GM21619 (cell line): ENCODE results near the gene GRK2.

Experiments
- ATAC-seq: cut with Tn5 transposase; IDR thresholded peaks from one replicate; pipeline ENCODE4 v1.9.1; 2021; ENCODE audit not compliant: unreplicated experiment

Gene GRK2

DNA sequence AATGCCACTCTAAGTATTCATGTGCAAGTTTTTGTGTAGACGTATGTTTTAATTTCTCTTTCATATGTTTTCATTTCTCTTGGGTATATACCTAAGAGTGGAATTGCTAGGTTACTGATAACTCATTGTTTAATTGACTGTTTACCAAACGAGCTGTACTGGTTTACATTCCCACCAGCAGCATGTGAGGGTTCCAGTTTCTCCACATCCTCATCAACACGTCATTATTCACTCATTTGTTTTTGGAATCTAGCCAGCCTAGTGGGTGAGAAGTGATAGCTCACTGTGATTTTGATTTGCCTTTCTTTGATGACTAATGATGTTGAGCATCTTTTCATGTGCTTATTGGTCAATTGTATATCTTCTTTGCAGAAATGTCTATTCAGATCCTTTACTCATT lies 26.8 kb downstream of the GRK2 start:
- ATAC-seq: no peak

DNA sequence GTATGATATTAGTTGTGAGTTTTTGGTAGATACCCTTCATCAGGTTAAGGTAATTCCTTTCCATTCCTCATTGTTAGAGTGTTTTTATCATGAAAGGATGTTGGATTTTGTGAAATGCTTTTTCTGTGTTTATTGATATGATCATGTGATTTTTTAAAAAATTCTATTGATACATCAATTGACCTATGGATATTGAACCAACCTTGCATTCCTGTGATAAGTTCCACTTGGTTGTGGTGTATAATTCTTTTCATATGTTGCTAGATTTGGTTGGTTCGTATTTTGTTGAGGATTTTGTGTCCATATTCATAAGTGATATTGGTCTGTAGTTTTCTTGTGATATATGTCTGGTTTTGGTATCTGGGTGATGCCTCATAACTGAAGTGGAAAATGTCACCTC lies 29.6 kb downstream of the GRK2 start:
- ATAC-seq: no peak

DNA sequence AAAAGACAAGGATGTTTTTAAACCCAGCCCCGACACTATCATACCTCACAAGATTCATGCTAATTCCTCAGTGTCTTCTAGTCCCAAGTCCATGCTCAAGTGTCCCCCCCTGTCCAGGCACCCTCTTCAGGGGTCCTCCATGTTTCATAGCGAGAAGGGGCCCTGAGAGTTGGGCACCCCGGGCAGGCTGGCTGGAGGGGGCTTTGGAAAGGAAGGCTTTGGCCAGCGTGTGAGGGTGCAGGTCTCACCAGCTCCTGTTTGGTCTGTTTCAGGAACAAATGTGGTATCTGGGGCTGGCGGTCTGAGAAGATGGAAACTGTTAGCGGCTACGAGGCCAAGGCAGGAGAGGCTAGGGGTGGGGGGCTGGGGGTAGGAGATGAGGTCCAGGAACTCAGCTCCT lies 32.5 kb downstream of the GRK2 start:
- no peak for ATAC-seq

DNA sequence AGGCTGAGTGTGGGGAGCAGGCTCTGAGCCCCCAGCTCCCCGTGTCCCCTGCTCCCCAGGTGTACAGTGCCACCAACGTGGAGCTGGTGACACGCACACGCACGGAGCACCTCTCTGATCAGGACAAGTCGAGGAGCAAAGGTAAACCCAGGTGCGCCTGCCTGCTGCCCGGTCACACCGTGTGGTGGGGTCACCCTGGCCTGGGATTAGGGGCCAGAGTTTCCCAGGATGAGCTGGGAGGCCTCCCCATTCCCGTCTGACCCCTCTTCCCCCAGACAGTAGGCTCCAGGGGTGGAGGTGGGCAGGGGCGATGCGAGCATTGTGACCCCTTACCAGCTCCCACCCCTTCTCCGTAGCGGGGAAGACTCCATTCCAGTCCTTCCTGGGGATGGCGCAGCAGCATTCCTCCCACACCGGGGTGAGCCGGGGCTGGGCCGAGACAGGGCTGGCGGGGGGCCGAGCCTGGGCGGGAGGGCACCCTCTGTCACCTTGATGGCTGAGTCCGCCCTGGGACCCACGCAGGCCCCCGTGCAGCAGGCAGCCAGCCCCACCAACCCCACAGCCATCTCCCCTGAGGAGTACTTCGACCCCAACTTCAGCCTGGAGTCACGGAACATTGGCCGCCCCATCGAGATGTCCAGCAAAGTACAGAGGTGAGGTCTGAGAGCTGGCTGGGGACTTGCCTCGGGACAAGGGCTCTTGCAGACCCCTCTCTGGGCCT lies 33.4 kb downstream of the GRK2 start:
- ATAC-seq: no peak

DNA sequence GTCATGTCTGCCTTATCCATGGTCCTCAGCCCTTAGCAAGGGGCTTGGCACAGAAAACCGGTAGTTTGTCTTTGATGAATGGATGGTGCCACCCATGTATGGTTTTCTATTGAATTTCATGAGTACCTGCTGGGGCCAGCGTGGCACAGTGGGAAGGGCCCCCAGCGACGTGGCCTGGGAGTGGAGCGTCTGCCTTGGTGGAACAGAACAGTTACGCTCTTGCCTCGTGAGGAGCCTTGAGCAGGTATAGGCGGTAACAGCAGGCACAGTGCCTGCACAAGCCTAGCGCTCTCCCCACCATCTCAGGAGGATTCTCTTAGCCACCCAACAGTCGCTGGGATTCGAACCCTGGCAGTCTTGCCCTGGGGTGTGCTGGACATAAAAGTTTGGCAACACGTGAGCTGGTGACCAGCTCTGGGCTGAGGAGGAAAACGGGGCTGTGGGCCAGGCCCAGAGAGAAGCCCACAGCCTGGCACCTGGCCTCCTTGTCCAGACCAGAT lies 34.0 kb downstream of the GRK2 start:
- ATAC-seq: no peak

DNA sequence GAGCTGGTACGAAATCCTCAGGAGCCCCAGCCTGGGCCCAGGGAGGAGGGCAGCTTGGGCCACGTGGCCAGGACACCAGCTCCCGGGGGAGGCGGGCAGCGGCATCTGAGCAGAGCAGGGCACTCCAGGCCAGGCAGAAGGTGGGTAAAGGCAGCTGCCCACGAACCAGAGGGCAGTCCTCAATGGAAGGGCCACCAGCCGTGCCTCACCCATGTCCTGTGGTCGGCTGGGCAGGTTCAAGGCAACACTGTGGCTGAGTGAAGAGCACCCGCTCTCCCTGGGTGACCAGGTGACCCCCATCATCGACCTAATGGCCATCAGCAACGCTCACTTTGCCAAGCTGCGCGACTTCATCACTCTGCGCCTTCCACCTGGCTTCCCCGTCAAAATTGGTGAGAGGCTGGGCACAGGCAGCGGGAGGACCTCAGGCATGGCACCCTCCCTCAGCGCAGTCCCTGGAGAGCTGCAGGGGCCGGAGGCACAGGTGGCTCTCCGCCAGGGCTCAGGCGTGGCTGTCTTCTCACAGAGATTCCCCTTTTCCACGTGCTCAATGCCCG lies 34.6 kb downstream of the GRK2 start:
- no peak for ATAC-seq

DNA sequence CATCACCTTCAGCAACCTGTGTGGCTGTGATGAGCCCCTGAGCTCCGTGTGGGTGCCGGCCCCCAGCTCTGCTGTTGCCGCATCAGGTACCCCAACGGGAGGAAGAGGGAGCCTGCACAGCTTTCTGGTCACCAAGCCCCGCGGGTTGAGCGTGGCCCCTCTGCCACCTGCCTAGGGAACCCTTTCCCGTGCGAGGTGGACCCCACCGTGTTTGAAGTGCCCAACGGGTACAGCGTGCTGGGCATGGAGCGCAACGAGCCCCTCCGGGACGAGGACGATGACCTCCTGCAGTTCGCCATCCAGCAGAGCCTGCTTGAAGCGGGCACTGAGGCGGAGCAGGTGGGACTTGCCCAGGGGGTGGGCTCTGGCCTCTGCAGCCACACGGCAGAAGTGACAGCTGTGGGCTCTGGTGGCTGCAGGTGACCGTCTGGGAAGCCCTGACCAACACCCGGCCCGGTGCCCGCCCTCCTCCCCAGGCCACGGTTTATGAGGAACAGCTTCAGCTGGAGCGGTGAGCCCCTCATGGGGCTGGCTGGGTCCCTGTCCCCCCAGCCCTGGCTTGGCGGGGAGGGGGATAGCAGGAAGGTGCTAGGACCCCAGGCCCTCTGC lies 35.1 kb downstream of the GRK2 start:
- ATAC-seq: no peak

DNA sequence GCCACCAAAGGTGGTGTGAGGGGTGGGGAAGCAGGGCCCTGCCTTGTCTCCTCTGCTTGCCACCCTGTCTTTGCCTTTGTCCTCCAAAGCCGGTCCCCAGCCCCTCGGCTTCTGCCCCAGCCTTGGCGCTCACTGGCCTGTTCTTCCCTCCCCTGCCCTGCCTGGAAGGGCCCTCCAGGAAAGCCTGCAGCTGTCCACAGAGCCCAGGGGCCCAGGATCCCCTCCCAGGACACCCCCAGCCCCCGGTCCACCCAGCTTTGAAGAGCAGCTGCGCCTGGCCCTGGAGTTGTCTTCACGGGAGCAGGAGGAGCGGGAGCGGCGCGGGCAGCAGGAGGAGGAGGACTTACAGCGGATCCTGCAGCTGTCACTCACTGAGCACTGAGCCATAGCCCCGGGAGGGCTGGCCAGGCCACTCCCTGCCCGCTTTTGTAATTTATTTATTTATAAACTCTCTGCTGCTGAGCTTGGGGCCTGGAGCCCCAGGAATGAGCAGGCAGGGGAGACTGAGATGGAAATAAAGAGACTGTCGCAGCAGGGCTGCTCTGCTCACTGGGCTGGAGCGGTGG lies 35.8 kb downstream of the GRK2 start:
- no peak for ATAC-seq

DNA sequence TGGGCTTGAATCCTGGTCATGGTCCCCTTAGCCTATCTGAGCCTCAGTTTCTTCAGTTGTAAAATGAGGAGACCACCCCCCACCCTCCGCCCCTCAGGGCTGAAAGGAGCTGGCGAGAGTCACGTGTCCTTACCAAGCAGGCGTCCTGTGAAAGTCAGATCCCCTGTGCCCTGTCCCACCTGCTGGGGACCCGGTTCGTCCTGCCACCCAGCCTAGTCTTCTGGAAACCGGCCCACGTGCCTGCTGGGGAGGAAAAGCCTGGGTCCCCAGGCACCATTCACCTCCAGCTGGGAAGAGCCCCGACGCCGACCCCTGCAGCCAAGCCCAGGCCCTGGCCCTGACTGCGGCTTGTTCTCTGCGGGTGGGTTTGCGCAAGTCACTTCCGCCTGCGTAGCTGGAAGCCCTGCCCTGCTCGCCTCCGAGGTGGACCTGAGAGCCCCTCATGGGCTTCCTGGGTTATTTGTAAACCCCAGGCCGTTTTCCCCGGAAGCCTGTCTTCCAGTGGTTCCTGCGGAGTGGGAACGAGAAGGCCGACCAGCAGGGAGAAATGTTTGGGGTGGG lies 36.4 kb downstream of the GRK2 start:
- ATAC-seq: no peak

DNA sequence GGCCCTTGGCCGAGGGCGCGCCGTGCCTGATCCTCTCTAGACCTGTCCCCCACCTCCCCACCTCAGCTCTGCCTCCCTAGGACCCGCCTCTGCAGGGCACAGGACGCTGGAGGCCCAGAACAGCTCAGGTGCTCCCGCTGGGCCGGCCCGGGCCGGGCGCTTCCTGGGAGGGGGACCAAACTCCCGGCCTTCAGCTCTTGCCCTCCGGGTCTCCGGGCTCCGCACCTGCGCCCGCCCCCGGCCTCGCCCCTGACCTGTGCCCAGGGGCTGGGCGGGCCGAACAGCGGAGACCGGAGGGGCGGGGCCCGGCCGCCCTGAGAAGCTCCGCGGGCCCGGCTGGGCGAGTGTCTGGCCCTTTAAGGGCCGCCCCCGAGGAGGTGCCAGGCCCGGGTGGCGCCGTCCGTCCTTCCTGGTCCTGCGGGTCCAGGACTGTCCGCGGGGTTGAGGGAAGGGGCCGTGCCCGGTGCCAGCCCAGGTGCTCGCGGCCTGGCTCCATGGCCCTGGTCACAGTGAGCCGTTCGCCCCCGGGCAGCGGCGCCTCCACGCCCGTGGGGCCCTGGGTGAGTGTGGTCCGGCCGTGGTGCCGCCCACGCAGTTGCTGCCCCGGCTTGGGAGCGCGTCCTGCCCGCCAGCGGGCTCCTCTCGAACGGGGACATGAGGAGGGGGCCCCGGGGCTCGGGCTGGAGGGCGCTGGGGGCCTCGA lies 37.0 kb downstream of the GRK2 start, which contains the start of gene SSH3:
SSH3 (plus strand) TSS at position 399 of the 703 bp plus-strand sequence; CDS start at position 495, 96 bp downstream.
- ATAC-seq: no peak

DNA sequence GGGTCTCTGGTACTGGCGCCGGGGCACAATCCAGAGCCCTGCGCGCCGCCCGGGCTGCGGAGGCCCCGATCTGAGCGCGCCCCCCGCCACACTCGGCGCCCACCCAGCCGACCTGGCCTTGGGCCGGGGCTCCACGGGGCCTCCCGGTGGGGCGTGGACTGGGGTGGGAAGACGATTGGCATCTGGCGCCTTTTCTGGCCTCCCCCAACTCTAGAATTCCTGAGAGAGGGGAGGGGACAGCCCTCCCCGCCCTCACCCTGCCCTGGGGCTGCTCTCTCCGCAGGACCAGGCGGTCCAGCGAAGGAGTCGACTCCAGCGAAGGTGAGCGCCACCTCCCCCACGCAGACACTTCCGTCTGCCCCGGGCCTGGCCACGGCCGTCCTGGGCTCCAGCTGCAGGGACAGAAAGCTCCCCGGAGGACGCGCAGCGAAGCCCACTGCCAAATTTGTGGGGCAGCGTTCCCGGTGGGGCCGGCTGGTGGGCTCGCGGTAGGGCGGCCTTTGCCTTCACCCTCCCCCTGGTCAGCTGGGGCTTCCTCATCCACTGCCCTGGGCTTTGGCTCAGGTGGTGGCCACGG lies 37.6 kb downstream of the GRK2 start:
- ATAC-seq: no peak

DNA sequence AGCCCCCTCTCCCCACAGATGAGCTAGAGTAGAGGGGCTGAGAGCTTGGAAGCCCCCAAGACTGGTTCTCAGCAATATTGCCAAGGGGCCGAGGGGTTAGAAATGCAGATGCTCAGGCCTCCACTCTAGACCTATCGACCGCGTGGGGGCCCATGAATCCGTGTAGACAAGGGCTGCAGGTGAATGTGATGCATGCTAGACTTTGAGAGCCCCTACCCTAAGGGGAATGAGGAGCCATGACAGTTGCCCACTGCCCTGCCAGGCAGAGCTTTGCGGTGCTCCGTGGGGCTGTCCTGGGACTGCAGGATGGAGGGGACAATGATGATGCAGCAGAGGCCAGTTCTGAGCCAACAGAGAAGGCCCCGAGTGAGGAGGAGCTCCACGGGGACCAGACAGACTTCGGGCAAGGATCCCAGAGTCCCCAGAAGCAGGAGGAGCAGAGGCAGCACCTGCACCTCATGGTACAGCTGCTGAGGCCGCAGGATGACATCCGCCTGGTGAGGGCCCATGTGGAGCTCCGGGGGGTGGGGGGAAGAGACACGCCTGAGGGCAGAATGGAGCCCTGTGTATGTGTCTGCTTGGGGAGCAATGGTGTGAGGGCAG lies 38.3 kb downstream of the GRK2 start:
- ATAC-seq: no peak

DNA sequence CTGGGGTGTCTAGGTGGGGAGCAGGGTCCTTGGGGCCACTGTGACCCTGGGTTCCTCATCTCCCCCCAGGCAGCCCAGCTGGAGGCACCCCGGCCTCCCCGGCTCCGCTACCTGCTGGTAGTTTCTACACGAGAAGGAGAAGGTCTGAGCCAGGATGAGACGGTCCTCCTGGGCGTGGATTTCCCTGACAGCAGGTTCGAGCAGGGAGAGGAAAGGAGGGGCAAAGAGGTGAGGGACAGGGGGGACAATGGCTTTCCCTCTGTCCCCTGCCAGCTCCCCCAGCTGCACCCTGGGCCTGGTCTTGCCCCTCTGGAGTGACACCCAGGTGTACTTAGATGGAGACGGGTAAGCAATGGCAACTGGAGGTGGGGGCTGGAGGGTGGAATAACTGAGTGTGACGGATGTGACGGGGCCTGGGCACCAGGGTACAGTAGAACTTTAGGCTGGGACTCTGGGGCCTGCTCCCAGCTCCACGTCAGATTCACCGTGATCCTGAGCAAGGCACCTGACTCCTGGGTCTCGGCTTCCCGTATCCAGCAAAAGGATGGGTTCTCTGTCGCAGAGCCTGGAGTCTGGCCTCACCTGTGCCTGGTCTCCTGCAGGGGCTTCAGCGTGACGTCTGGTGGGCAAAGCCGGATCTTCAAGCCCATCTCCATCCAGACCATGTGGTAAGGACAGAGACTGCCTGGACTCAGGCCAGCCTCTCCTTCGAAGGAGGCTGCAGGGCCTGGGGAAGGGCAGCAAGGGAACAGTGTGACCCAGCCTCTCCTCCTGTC lies 40.7 kb downstream of the GRK2 start:
- ATAC-seq: no peak

DNA sequence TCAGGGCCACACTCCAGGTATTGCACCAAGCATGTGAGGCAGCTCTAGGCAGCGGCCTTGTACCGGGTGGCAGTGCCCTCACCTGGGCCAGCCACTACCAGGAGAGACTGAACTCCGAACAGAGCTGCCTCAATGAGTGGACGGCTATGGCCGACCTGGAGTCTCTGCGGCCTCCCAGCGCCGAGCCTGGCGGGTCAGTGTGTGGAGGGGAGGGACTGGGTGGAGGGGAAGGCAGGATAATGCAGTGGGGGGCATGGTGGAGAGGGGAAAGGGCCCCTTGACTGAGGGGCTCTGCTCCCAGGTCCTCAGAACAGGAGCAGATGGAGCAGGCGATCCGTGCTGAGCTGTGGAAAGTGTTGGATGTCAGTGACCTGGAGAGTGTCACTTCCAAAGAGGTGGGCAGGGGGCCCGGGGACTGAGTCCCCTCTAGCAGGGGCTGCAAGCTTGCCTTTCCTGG lies 41.3 kb downstream of the GRK2 start:
- ATAC-seq: no peak

DNA sequence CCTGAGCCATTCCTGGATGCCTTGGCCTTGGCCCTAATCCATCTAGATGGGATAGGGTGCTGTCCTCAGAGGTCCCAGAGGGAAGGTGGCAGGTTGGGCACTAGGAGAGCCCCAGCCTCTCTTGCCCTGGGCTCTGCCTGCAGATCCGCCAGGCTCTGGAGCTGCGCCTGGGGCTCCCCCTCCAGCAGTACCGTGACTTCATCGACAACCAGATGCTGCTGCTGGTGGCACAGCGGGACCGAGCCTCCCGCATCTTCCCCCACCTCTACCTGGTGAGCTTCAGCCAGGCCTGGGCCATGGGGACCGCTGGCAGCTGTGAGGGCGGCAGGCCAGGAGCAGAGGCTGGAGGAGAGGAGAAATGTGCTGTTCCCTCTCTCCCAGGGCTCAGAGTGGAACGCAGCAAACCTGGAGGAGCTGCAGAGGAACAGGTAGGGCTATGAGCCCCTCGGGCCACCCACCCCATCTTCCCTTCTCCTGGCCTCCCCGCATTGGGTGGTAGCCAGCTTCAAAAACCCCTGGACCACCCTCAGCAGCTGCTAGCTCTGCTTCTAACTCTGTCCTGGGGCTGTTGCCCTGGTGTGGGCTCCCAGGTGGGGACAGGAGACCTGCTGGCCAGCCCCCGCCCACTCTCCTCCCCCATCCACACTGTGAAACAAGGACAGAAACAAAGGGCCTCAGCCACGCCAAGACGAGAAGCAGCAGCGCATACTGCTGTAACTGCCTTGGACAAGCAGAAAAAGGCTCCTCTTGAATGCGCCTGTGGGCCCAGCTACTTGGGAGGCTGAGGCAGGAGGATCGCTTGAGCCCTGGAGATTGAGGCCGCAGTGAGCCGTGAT lies 42.0 kb downstream of the GRK2 start:
- no peak for ATAC-seq

DNA sequence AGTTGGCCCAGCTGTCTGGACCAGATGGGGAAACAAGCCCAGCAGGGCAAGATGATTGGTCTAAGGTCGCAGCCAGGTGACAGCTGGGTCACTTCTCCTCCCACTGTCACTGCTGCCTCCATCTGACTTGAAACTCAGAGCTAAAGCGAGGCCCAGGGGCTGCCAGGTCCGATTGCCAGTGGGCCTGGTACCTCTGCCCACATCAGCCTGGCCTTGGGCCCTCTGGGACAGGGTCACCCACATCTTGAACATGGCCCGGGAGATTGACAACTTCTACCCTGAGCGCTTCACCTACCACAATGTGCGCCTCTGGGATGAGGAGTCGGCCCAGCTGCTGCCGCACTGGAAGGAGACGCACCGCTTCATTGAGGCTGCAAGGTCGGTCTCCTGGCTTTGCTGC lies 42.9 kb downstream of the GRK2 start:
- no peak for ATAC-seq

DNA sequence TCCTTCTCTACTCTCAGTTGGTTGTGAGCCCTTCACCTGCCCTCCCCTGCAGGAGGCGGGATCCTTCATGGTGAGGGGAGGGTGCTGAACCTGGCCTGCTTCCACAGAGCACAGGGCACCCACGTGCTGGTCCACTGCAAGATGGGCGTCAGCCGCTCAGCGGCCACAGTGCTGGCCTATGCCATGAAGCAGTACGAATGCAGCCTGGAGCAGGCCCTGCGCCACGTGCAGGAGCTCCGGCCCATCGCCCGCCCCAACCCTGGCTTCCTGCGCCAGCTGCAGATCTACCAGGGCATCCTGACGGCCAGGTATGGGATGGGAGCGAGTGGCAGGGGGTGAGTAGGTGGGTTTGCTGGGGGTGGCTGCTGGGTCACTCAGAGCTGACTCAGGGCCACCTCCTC lies 43.4 kb downstream of the GRK2 start:
- no peak for ATAC-seq

DNA sequence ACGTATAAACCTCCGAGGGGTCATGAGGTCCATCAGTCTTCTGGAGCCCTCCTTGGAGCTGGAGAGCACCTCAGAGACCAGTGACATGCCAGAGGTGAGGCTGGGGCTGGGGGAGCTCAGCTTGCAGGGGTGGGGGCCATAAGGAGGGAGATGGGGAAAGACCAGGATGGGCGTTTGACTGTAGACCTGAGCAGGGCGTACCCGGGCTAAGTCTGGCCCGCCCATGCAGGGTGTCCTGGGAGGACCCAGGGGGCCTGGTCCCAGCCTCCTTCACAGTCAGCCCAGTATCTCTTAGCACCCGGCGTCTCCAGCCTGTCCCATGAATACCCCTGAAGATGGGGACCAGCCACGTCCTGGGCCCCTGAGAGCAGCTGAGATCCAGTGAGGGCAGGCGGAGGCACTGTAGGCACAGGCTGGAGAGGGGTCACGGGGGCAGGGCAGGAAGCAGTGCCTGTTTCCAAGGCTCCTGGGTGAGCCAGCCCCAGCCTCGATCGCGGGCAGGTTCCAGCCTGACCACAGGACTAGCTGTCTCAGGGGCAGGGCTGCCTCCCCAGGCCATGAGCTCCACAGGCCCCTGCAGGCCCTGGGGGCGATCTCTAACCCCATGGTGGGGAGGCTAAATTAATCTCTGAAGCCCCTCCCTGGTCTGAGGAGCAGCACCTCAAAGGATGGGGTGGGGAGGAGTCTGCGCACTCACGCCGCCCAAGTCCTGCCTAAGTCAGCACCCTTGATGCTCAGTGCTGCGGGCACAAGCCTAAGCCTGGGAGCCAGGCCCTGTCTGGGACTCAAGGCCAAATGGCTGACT lies 44.2 kb downstream of the GRK2 start:
- no peak for ATAC-seq
